ENCODE measurements around the gene ABCC4. TPM values are rescaled to one million over a fixed set of nuclear protein-coding genes. Genes with fewer than 3 reads are reported as not detected.
"Not testable (repeated sequence)": the region's sequence is repeated elsewhere in the genome, so short reads cannot be mapped to it uniquely, and the experiment has no call there.

ABCC4 gene
- total RNA-seq, 1 experiment from 2014 or later = 17.0 TPM

DNA sequence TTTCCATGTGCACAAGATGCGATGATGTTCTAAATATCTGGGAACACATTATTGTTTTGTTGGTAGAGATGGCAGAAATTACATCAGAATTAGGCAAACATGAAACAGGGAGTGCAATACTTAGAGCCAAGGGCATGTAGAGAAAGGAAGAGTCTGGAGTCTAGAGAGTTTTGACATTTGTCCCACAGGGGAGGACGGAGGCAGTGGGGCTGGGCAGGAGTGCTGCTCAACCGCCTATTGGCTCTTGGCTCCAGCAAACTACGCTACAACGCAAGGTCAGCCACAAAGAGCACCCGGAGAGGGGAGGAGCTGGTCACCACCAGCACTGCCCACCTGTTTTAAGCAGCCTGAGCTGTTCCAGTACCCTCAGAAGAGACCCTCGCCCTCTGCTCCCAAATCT, 108.3 kb downstream of the ABCC4 start:
- intact Hi-C loops (cut with micrococcal nuclease; ENCODE audit: unreplicated experiment) = no loop called here
- DNase-seq = no peak
- TF ChIP-seq, protein P1, sequence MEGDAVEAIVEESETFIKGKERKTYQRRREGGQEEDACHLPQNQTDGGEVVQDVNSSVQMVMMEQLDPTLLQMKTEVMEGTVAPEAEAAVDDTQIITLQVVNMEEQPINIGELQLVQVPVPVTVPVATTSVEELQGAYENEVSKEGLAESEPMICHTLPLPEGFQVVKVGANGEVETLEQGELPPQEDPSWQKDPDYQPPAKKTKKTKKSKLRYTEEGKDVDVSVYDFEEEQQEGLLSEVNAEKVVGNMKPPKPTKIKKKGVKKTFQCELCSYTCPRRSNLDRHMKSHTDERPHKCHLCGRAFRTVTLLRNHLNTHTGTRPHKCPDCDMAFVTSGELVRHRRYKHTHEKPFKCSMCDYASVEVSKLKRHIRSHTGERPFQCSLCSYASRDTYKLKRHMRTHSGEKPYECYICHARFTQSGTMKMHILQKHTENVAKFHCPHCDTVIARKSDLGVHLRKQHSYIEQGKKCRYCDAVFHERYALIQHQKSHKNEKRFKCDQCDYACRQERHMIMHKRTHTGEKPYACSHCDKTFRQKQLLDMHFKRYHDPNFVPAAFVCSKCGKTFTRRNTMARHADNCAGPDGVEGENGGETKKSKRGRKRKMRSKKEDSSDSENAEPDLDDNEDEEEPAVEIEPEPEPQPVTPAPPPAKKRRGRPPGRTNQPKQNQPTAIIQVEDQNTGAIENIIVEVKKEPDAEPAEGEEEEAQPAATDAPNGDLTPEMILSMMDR (conservative IDR thresholded peaks at IDR 0.05) = no peak
- no peak for TF ChIP-seq EZH2 (IDR thresholded peaks at IDR 0.05; ENCODE audit: low read depth)
- no TSS peak for BruUV-seq (replicated peaks)
- 0 out of 2 replicates have a peak, but pooled peaks cover 4% of the 10 kb centered on the region for H3F3A ChIP-seq (ENCODE audit: insufficient read depth, low read depth)
- no peak overlapping the region for H3K27ac ChIP-seq
- H3K79me2 ChIP-seq (ENCODE audit: low read depth) = no peaks in the 10 kb centered on the region
- no peaks in the 10 kb centered on the region for H4K20me1 ChIP-seq (ENCODE audit: insufficient read depth)
- no peaks in the 10 kb centered on the region for H3K4me1 ChIP-seq (replicated peaks; ENCODE audit: insufficient read depth)
- H2AFZ ChIP-seq = no peak overlapping the region
- H3K9me3 ChIP-seq (ENCODE audit: insufficient read depth, low read depth) = no peaks in the 10 kb centered on the region
- CTCF ChIA-PET = interaction anchor here (1.8 kb wide), 2 partner anchors 188 to 211 kb away, joined by 8 to 12 read pairs; no protein-coding TSS in a partner anchor
- H3K4me3 ChIP-seq = no peak overlapping the region
- no peaks in the 10 kb centered on the region for H3K27me3 ChIP-seq (ENCODE audit: insufficient read depth, low read depth)
- H3K36me3 ChIP-seq (ENCODE audit: low read depth) = no peaks in the 10 kb centered on the region
- H3K9me2 ChIP-seq (ENCODE audit: insufficient read depth) = no peaks in the 10 kb centered on the region
- H3K4me2 ChIP-seq = no peak overlapping the region
- POLR2A ChIA-PET (ENCODE audit: unreplicated experiment) = no interaction called here

DNA sequence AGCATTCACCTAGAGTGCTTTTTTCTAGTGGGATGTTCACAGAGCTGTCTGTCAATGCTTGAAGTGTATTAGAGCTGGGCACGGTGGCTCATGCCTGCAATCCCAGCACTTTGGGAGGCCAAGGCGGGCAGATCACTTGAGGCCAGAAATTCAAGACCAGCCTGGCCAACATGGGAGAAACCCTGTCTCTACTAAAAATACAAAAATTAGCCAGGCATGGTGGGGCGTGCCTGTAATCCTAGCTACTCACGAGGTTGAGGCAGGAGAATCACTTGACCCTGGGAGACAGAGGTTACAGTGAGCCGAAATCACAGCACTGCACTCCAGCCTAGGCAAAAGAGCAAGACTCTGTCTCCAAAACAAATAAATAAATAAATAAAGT, 108.7 kb downstream of the ABCC4 start:
- BruUV-seq (replicated peaks); H3K27me3 ChIP-seq (ENCODE audit: insufficient read depth, low read depth); H3K4me2 ChIP-seq; H4K20me1 ChIP-seq (ENCODE audit: insufficient read depth); H3K4me3 ChIP-seq; H3K79me2 ChIP-seq (ENCODE audit: low read depth); H2AFZ ChIP-seq; POLR2A ChIA-PET (ENCODE audit: unreplicated experiment); intact Hi-C loops (cut with micrococcal nuclease; ENCODE audit: unreplicated experiment); H3K36me3 ChIP-seq (ENCODE audit: low read depth); H3F3A ChIP-seq (ENCODE audit: insufficient read depth, low read depth); H3K9me3 ChIP-seq (ENCODE audit: insufficient read depth, low read depth); H3K27ac ChIP-seq; H3K4me1 ChIP-seq (replicated peaks; ENCODE audit: insufficient read depth); DNase-seq; H3K9me2 ChIP-seq (ENCODE audit: insufficient read depth): not testable (repeated sequence)
- CTCF ChIA-PET = interaction anchor here (0.7 to 1.8 kb wide), 4 partner anchors 160 to 653 kb away, joined by 4 to 12 read pairs (median 8); no protein-coding TSS in a partner anchor

DNA sequence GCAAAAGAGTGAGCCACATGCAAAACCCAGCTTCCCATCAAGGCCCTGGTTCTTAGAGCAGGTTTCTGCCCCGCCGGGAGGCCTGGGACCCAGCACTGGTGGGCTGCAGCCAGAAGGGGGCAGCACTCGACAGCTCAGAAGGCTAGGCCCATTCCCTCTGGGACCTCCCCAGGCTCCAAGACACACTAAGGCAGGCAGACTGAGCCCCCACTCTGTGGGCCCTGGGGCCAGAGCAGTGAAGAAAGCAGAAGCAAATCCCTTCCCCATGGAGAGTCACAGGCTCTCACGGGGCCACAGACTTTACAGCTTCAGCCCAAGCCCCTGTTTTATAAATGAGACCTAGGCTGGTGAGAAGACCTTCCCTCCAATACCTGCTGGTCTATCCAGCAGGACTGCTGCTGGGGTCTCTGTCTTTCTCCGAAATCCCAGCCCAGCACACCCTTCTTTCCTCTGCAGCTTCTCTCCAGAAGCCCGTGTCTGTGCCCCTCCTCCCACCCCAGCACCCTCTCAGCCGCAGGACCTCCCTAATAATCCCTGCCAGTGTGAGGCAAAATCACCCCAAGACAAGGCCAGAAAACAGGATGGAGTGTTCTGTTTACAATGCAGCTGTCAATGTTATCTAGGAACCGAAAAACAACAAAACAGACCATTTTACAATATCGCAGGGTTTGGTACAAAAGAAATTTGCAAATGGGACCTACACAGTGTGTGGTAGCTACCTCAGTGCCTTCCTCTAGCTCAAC, 109.3 kb downstream of the ABCC4 start:
- no peak overlapping the region for H3K4me2 ChIP-seq
- intact Hi-C loops (cut with micrococcal nuclease; ENCODE audit: unreplicated experiment) = loop anchor here (1.0 to 2.0 kb wide), 4 partner anchors 104 to 642 kb away; partner anchors contain the start of gene ABCC4
- CTCF ChIA-PET = interaction anchor here (0.7 to 1.8 kb wide), 4 partner anchors 161 to 652 kb away, joined by 4 to 12 read pairs (median 8); no protein-coding TSS in a partner anchor
- no peaks in the 10 kb centered on the region for H4K20me1 ChIP-seq (ENCODE audit: insufficient read depth)
- peak; percentile 67 to 78 for DNase-seq
- no peak overlapping the region for H2AFZ ChIP-seq
- BruUV-seq (replicated peaks) = no TSS peak
- no peak overlapping the region for H3K4me3 ChIP-seq
- TF ChIP-seq, protein P1 (conservative IDR thresholded peaks at IDR 0.05) = peak; percentile 96
- TF ChIP-seq EZH2 (IDR thresholded peaks at IDR 0.05; ENCODE audit: low read depth) = no peak
- H3K27me3 ChIP-seq (ENCODE audit: insufficient read depth, low read depth) = no peaks in the 10 kb centered on the region
- H3K4me1 ChIP-seq (replicated peaks; ENCODE audit: insufficient read depth) = no peaks in the 10 kb centered on the region
- no peak overlapping the region for H3K27ac ChIP-seq
- H3F3A ChIP-seq (ENCODE audit: insufficient read depth, low read depth) = 0 out of 2 replicates have a peak, but pooled peaks cover 4% of the 10 kb centered on the region
- POLR2A ChIA-PET (ENCODE audit: unreplicated experiment) = interaction anchor here (0.6 kb wide), 1 partner anchor 208 kb away, joined by 5 read pairs; no protein-coding TSS in a partner anchor
- H3K9me2 ChIP-seq (ENCODE audit: insufficient read depth) = no peaks in the 10 kb centered on the region
- no peaks in the 10 kb centered on the region for H3K9me3 ChIP-seq (ENCODE audit: insufficient read depth, low read depth)
- no peaks in the 10 kb centered on the region for H3K36me3 ChIP-seq (ENCODE audit: low read depth)
- H3K79me2 ChIP-seq (ENCODE audit: low read depth) = no peaks in the 10 kb centered on the region

Data from PC-9 (cell line).